ENCODE results near the gene SEL1L.

GRCh38 chr14:81557146-81557545 is 23.5 kb upstream of the SEL1L start:
- TF ChIP-seq CTCF (IDR thresholded peaks at IDR 0.05) (no peak), POLR2A (IDR thresholded peaks at IDR 0.05) (no peak)

Data from ovary (tissue), 3 donors.